Stimulated activated CD8-positive, alpha-beta memory T cell treated with anti-CD3 and anti-CD28 coated beads, Interleukin-2, amount 100 ng/mL, for 48 hours (primary cell): ENCODE results near the gene NOVA2.

ENCODE experiments used
- DNase-seq, 2 donors: peaks; one replicate each; pipeline ENCODE4 v3.0.0-alpha.2; 2020; ENCODE audit warnings: low read depth in 2 of 2

NOVA2 gene

DNA sequence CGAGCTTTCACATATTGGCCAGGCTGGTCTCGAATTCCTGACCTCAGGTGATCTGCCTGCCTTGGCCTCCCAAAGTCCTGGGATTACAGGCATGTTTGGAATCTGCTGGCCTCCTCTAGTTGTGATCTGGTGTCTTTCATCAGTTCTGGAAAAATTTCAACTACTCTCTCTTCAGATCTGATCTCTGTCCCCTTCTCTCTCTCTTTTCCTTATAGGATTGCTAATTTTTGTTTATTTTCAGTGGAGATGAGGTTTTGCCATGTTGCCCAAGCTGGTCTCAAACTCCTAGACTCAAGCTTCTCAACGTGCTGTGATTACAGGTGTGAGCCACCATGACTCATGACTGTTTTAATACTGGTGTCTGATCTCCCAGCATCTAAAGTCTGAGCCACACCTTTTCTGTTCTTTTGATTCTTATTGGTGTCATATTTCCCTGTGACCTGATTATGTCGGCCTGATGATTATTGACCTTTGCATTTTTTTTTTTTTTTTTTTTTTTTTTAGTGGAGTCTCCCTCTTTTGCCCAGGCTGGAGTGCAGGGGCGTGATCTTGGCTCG lies 48.7 kb downstream of the NOVA2 start:
- no peak for DNase-seq

DNA sequence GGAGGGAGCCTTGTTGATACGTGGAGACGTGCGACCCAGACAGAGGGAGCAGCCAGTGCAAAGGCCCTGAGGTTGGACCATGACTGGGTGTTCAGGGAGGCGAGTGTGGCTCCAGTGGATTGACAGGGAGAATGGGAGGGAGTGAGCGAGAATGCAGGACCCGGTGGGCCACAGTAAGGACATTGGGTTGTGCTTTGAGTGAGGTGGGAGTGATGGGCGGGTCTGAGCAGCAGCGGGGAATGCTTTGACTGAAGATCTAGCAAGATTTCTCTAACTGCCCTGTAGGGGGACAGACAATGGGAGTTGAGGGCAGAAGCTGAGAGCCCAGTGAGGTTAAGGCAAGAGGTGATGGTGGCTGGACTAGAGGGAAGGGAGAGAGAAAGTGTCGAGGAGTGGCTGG lies 51.4 kb downstream of the NOVA2 start:
- no peak for DNase-seq

DNA sequence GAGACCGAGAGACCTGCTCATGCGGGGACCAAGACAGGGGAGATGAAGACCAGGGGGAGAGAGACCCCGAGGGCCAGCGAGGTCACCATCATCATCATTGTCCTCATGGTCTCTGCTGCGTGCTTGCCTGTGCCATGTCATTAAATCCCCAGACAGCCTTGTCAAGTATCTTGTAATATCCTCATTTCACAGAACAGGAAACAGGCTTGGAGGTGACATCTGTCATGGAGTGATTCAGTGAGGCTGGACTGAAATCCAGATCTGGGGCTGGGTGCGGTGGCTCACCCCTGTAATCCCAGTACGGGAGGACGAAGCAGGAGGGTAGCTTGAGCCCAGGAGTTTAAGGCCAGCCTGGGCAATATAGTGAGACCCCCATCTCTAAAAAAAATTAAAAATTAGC lies 53.2 kb downstream of the NOVA2 start:
- DNase-seq: no peak

DNA sequence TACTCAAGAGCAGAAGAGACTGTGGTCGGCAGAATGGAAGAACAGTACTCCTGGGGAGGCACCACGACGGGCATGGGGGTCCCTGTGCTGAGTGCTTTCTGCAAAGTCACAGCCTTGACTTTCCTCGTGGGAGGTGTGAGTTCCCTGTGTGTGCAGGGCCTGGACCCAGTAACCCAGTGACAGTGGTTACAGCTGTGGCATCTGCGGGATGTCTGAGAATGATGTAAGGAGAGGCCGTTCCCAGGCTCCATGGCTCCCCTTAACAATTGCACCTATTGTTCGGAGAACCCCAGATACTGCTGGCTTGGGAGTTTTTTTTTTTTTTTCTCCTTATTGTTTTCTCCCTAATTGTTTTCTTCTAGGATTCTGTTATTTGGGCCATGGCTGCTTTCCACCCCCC lies 54.0 kb downstream of the NOVA2 start:
- DNase-seq: no peak

DNA sequence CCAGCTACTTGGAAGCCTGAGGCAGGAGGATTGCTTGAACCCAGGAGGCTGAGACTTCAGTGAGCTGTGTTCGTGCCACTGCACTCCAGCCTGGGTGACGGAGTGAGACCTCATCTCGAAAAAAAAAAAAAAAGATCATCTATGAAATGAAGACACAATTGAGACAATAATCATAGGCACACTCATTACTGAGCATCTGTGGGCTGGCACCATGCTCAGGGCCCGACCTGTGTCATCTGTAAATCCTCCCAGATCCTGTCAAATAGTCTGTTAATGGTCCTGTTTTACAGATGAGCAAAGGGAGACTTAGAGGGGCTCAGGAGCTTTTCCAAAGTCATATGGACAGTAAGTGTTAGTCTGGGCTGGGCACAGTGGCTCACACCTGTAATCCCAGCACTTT lies 54.9 kb downstream of the NOVA2 start:
- no peak for DNase-seq

DNA sequence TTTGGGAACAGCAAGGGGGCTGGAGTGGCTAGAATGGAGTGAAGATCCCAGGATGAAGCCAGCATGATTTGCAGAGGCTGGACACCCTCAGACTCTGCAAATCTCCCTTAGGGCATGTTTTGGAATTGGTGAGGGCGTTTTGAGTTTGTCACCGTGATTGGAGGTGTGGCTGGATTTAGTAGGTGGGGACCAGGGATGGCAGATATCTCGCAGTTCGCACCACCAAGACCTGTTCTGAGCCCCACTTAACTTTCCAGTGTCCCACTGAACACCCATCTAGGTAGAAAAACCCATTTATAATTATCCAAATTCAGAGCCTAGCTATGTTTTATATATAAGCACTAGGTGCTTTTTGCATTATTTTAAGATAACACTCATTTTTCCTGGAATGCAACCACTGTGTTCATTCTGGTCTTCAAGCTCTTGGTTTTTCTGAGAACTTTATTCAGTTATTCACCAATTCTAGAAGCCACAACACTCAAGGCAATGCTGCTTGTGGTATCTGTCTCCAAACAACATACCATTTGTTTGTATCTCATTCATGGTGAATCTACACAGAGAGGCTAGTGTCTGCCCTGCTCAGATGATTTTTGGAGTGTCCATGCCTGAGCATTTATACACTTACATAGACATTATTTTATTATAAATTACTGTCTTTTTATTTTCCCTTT lies 56.1 kb downstream of the NOVA2 start:
- DNase-seq: no peak

DNA sequence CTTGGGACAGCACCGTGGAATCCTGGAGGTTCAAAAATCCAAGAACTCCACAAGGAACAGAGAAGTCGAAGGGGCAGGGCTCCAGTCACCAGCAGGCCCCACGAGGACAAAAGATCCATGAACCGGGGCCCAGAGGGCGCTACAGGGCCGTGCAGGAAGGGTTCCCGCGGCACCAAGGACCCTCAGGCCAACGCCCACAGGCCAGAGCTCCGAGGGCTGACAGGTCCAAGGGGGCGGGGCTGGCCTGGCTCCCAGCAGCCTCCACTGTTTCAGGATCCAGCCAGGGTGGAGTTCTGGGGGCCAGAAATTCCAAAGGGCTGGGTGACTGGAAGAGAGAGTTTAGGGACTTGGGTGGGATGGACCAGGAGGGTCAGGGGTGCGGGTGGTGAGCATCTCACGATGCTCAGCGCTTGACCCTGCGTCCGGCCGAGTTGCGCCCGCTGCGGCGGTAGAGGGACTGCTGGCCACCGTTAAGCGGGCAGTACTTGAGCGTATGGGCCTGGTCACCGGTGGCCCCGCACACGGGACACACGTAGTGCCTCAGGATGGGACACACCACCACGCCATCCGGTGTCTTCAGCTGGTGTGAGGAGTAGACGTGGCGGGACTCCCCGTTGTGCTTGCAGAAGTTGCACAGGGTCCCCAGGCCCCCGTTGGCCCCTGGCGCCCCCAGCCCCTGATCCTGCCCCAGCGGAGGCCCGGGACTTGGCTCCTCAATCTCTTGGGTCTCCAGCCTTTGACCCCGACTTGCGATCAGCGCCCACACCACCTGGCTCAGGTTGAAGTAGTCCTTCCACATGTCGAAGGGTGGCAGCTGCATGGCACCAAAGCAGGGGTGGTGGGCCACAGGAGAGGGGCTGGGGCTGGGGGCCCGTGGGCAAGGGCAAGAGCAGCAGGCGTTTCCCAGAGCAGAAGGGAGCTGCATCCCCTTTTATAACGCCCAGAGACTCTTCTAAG lies 59.5 kb downstream of the NOVA2 start, which contains the start of gene NANOS2:
Gene NANOS2, minus strand, starts transcription at position 905 of the 957 bp plus-strand sequence. Its CDS starts 85 bp downstream, at position 820.
- DNase-seq: peak in 1 of 2 donors; percentile 8

DNA sequence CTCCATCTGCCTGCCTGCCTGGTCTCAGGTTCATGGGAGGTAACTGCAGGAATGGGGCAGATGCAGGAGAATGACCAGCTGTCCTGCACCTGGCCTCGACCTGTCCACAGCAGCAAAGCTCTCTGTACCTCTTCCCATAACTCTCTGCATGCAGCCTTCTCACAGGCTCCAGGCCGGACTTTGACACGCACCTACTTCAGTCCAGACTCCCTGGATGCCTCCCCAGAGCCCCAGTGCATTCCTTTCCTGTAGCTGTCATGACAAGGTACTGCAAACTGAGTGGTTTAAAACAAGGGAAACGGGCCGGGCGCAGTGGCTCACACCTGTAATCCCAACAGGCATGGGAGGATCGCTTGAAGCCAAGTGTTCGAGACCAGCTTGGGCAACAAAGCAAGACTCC lies 62.4 kb downstream of the NOVA2 start:
- DNase-seq: no peak

DNA sequence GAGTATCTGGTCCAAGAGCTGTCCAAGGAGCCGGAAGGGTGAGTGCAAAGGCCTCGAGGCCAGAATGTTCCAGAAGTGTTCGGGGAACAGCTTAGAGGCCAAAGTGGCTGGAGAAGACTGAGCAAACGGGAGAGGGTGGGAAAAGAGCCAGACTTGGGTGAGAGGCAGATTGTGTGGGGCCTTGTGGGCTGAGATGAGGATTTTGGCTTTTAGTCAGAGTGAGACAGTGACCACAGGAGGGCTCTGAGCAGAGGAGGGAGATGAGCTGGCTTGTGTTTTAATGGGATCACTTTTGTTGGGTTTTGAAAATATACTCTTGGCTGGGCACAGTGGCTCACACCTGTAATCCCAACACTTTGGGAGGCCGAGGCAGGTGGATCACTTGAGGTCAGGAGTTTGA lies 64.7 kb downstream of the NOVA2 start:
- no peak for DNase-seq

DNA sequence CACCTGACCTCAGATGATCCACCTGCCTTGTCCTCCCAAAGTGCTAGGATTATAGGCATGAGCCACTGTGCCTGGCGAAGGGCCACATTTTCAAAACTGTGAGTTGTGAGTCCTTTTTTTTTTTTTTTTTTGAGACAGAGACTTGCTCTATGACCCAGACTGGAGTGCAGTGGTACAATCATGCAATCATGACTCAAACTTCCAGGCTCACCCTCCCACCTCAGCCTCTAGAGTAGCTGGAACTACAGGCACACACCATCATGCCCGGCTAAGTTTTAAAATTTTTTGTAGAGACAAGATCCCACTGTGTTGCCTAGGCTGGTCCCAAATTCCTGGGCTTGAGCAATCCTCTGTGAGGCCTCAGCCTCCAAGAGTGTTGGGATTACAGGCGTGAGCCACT lies 67.4 kb downstream of the NOVA2 start:
- no peak for DNase-seq

DNA sequence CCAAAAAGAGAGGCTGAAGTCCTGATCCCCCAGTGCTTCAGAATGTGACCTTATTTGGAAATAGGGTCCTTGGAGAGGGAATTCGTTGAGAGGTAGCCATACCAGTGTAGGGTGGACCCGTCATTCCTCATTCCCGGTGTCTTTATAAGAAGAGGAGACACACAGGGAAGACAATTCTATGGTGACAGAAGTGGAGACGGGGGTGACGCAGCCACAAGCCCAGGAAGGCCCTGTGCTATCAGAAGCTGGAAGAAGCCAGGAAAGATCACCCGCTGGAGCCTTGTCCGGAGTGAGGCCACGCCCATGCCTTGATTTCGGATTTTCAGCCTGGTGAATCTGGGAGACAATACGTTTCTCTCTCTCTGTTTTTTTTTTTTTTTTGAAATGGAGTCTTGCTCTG lies 68.7 kb downstream of the NOVA2 start:
- no peak for DNase-seq

DNA sequence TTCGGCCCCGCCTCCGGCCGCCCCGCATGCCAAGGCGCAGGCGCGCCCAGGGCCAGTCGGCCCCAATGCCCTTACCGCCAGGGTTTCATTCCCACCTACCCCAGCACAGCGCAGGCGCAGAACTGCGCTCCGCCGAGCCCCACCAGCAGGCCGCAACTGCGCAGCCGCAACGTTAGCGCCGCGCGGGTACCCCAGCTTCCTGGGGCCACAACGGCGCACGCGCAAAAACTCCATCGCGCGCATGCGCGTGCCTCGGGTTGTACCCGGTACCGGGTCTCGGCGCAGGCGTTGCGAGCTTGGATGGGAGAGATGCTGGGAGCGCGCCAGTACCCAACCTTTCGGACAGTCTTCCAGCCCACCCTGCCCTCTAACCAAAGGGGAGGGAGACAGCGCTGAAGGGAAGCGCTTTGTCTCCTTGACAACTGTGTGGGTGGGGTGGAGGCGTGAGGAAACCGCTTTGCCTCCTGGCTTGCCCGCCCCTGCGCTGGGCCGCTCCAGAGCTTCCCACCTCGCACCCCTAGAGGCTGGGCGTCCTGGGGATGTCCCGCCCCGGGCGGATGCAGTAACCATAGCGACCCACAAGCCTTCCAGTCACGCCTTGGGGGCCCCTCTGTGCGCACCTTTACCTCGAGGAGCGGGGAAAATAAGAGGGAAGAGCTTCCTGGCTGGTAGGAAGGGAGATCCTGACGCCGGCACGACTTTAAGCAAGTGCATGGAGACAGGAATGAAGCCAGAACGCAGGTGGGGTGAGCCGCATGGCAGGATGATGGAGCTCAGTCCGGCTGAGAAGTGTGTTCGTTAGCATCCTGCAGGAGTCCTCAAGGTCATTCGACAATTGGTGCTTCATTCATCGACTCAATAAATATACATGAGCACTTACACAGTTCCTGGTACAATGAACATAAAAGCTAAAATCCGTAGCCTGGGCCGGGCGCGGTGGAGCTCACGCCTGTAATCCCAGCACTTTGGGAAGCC lies 70.7 kb downstream of the NOVA2 start:
- peak; percentile 99 to 100 for DNase-seq

DNA sequence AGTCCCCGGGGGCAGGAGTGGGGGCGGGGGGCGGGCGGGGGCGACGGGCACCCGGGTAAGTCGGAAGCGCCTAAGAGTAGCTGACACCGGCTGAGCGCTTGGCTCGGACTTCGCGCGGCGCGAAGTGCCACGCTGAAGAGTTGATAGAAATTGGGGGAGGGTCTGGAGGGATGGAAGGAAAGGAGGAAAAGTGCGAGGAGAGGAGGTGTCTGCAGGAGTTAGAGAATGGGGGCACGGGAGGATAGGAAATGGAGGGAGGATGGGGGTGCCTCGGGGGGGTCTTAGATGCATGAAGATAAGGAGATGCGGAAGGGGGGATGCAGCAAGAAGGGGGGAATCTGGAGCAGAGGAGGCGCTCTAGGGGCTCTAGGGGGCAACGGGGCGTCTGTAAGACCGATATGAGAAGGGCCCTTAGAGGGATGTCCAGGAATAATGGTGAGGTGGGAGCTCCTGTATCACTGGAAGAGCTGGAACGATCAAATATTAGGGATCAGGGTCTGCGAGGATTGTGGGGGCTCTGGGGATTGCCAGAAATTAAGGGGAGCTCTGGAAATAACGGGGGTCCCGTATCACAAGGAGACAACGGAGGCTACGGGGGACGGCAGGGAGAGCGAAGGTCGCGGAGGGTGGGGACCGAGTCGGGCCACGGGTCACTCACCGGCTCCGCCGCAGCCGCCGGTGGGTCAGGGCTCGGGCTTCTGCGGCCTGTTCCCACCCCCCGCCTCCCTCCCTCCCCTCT lies 71.6 kb downstream of the NOVA2 start, which contains the start of gene MYPOP:
Gene MYPOP, minus strand, starts transcription at position 702 of the 739 bp plus-strand sequence. CDS start 840 bp downstream, outside the sequence.
- no peak for DNase-seq

DNA sequence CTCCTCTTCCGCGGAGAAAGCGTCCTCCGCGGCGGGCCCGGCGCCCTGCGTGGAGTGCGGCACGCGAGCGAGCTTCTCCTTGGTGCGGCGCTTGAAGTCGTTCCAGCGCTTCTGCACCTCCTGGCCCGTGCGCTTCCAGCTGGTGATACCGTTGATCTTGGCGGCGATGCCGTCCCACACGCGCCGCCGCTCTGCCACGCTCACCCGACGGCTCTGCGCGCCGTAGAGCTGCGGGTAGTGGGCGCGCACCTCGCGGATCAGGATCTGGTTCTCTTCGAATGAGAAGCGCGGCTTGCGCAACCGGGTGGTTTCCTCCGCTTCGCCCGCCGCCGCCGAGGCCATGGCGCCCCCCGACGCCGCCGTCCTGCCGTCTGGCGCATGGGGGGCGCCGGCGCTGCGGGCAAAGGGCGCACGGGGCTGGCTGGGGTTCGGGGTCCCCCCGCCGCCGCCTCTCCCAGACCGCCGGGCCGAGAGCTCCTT lies 72.2 kb downstream of the NOVA2 start:
- DNase-seq: no peak

DNA sequence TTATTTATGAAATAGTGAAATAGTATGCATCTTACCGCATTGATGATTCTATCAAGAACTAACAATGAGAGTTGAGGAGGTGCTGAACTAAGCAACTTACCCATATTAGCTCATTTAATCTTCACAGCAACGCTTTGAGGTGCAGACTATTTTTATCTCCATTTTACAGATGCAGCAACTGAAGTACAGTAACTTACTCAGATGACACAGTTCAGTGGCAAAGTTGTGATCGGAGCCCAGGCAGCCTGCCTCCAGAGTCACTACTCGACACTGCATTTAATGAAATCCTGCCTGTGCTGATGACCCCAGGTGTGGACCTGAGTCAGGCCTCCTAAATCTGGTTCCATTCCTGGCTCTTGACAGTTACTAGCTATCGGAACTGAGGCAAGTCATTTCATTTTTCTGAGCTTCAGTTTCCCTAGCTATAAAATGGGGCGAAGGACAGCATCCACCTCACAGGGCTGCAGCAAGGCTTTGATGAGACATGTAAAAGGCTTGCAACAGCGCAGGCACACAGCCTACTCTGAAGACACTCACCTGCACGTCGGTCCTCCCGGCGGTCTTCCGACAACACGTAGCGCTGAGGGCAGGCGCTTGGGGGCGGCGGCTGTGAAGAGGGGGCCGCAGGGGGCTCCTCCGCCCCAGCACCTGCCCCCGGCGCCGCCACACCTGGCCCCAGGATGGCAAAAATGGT lies 72.8 kb downstream of the NOVA2 start:
- DNase-seq: no peak

DNA sequence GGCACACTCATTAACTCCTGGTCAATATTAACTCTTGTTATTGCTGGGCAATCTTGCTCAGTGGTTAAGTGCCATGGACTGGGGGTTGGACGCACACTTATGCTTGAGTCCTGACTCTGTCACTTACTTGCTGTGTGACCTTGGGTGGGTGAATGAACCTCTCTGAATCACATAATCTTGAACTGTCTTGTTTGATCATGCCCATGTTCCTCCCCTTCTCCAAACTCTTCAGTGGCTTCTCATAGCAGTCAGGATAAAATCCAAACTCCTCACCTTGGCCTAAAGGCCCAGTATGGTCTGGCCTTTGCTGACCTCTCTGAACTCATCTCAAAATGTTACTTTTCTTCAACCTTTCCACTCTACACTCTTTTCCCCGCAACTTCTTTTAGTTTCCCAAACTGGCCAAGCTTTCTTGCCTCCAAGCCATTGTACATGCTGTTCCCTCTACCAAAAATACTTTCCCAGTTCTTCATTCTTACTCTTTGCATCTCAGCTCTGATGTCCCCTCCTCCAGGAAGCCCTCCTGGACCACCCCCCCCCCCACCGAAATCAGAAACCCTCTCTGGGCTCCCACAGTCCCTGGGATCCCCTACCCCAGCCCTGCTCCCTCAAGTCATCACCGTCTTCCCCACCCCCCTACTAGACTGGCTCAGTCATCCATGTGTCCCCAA lies 73.6 kb downstream of the NOVA2 start:
- no peak for DNase-seq

DNA sequence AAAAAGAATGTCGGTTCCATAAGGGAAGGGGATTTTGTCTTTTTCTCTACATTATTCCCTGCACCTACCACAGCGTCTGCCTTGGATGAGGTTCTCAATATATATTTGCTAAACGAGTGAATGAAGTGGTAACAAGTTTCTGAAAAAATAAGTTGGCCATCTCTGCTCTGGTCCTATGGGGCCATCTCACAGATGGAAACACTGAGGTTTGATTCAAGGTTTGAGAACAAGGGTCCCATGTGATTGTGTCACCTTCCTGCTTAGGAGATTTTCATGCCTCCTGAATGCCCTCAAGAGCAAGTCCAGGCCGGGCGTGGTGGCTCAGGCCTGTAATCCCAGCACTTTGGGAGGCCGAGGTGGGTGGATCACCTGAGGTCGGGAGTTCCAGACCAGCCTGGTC lies 74.4 kb downstream of the NOVA2 start:
- DNase-seq: no peak

DNA sequence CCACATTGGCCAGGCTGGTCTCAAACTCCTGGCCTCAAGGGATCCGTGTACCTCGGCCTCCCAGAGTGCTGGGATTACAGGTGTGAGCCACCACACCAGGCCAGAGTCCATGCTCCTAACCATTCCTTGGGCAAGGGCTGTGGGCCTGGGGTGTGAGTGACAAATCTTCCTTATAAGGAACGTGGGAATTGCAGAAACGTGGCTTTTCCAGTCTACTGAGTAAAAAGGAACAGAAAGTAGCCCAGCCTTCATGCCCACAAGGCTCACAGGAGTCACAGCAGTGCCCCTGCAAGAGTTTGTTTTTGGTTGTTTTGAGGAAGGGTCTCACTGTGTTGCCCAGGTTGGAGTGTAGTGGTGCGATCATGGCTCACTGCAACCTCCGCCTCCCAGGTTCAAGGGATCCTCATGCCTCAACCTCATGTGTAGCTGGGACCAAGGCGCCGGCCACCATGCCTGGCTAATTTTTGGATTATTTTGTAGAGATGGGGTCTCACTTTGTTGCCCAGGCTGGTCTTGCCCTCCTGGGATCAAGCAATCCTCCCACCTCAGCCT lies 76.3 kb downstream of the NOVA2 start:
- no peak for DNase-seq
